T47D (cell line): ENCODE data around the gene RELL2.

ENCODE experiments used
- DNase-seq, 2 experiments: peaks; one replicate each; pipeline versions ENCODE4 v3.0.0 to v3.0.0-alpha.2; 2011 to 2012; ENCODE audit warnings: low read depth in 1 of 2, low spot score in 1 of 2
- JUND ChIP-seq: IDR thresholded peaks from 2 replicates; pipeline ENCODE4 v1.6.1; 2012; ENCODE audit warnings: low read depth
- in situ Hi-C: cut with HindIII; loops from 2 replicates; pipeline ENCODE4 v1.10.0; 2016; ENCODE audit warnings: low sequenced_read_pairs, low pct_unique_long_range_greater_than_20kb

The RELL2 gene

GRCh38 chr5:141641634-141642267 lies 5.0 kb downstream of the RELL2 start:
- TF ChIP-seq JUND = no peak
- DNase-seq = peak in 1 of 2 experiments; percentile 69
- in situ Hi-C loops = no loop called here

GRCh38 chr5:141646026-141646425 lies 9.2 kb downstream of the RELL2 start:
- in situ Hi-C loops = no loop called here
- no peak for TF ChIP-seq JUND
- no peak for DNase-seq

DNA sequence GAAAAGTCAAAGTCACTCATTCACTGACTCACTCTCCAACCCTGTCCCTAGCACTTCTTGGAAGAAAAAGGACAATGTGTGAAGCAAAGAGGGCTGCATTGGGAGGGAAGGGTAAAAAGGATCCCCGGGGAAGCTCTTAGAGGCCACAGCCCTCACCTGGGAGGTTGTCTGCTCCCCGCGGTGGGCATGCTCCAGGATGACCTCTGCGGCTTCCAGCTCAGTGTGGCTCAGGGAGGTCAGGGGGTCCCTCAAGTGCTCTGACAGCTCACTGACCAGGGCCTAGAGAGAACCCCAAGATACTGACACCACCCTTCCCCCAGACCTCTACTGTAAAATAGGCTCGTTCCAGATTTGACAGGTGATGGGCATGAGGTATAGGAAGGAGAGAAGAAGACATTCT lies 10.4 kb downstream of the RELL2 start:
- TF ChIP-seq JUND = no peak
- in situ Hi-C loops = no loop called here
- no peak for DNase-seq

DNA sequence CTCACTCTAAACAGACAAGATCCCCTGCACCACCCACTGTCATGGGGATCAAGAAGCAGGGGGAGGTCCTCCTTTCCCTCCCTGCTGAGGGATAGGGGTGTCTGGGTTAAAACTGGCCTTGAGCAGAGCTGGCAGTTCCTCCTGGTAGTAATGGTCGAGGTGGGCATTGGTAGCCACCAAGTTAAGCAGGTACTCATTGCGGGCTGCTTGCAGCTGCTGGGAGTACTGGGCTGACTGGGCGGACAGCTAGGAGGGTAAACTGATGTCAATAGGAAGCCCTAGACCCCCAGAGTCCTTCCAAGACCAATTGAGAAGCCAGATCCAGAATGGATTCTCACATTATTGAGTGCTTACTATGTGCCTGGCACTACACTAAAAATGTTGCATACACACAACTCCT lies 11.1 kb downstream of the RELL2 start:
- in situ Hi-C loops = no loop called here

GRCh38 chr5:141649056-141649688 lies 12.4 kb downstream of the RELL2 start:
- in situ Hi-C loops = no loop called here

More for the DNA sequence above, 11.1 kb downstream of the RELL2 start:
- TF ChIP-seq JUND = no peak
- no peak for DNase-seq

GRCh38 chr5:141649972-141650371 lies 13.2 kb downstream of the RELL2 start:
- TF ChIP-seq JUND = no peak
- DNase-seq = no peak
- in situ Hi-C loops = no loop called here

More at GRCh38 chr5:141649056-141649688, 12.4 kb downstream of the RELL2 start:
- TF ChIP-seq JUND = no peak
- no peak for DNase-seq

DNA sequence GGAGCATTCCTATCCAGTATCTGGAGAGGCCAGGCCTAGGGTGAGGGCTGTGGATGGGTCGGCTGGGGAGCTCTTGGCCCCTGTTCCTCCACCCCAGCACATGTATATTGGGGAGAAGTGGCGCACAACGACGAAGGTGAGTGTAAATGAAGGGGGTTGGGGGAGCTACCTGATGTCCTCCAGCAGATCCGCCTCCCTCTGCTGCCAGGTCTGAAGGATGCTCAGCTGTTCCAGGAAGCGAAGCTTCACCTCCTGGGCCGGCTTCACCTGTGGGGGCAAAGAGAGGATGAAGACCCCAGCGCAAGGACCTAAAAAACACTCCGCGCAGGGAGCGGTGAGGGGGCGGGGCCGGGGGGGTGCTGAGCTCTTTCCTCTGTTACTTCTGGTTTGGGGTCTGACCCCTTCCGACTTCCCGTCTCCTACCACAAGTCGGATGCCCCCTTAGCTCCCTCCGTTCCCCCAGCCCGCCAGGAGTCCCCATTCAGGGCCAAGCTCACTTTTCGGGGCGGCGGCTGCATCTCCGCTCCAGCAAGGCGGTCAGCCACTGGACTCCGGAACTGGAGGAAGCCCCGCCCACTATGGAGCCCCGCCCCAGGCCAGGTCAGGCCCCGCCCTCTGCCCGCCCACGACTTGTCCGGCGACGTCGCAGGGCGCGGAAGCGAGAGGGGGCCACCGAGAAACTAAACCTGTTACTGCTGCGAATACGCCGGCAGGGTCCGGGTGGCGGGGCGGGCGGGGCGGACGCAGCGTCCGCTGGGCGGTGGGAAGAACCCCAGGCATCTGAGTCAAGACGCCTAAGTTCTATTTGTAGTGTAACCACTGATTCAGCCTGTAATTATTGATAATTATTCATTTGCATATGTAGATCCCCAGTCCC lies 14.3 kb downstream of the RELL2 start, which contains the start of gene FCHSD1:
FCHSD1 (minus strand) TSS at position 568 of the 877 bp plus-strand sequence; CDS start at position 518, 50 bp downstream.
- TF ChIP-seq JUND = no peak
- in situ Hi-C loops = no loop called here
- DNase-seq = peak; percentile 89 to 98

DNA sequence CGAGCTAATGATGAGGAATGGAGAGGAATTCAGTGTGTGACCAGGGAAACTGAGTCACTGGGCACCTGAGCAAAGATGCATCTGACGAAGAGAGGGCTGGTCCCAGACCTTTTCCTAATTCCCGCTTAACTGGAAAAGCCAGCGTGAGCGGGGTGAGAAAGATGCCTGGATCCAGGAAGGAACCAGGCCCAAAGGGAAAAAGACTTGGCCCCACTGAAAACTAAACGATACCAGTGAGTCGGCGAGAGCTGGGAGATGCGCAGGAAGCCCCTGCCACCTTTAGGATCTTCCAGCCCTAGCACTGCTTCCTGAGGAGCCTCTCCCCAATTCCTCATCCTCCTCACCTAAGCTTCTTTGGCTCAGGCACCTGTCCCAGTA lies 14.9 kb downstream of the RELL2 start:
- TF ChIP-seq JUND = no peak
- in situ Hi-C loops = no loop called here
- DNase-seq = peak; percentile 68 to 72

- no peak for DNase-seq
- in situ Hi-C loops = no loop called here
- no peak for TF ChIP-seq JUND
Observed at GRCh38 chr5:141654298-141654697, 17.5 kb downstream of the RELL2 start.

- TF ChIP-seq JUND = no peak
- in situ Hi-C loops = no loop called here
- no peak for DNase-seq
Observed at GRCh38 chr5:141655020-141655419, 18.2 kb downstream of the RELL2 start.

DNA sequence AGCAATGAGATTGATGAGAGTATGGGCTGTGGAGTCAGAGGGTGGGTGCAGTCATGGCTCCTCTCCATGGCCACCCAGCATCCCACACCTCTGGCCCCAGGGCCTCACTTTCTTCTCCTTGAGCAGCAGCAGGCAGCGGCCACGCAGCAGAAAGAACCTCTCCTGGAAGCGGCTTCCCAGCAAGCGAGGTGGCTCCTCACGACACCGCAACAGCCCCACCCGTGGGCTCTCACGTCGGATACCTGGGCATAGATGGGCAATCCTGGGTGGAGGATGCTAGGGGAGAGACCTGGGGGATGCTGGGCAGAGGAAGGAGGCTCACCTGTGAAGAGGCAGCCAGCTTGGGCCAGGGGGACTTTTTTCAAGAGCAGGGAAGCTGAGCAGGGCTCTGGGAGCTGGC lies 19.6 kb downstream of the RELL2 start:
- TF ChIP-seq JUND = no peak
- in situ Hi-C loops = no loop called here
- DNase-seq = no peak

- in situ Hi-C loops = no loop called here
- no peak for TF ChIP-seq JUND
- DNase-seq = no peak
Observed at GRCh38 chr5:141657404-141657803, 20.6 kb downstream of the RELL2 start.
